ENCODE data around the gene EHMT2. TPM values are rescaled to one million over a fixed set of nuclear protein-coding genes. Genes with fewer than 3 reads are reported as not detected.
"Not testable (repeated sequence)": the region's sequence is repeated elsewhere in the genome, so short reads cannot be mapped to it uniquely, and the experiment has no call there.

The EHMT2 gene
- total RNA-seq, 1 donor from 2014 or later = 53.4 TPM

- H3K9me3 Mint-ChIP-seq (ENCODE audit: unreplicated experiment) = no peaks in the 10 kb centered on the region
- no peak for DNase-seq (ENCODE audit: low spot score)
- TF ChIP-seq, protein P1, sequence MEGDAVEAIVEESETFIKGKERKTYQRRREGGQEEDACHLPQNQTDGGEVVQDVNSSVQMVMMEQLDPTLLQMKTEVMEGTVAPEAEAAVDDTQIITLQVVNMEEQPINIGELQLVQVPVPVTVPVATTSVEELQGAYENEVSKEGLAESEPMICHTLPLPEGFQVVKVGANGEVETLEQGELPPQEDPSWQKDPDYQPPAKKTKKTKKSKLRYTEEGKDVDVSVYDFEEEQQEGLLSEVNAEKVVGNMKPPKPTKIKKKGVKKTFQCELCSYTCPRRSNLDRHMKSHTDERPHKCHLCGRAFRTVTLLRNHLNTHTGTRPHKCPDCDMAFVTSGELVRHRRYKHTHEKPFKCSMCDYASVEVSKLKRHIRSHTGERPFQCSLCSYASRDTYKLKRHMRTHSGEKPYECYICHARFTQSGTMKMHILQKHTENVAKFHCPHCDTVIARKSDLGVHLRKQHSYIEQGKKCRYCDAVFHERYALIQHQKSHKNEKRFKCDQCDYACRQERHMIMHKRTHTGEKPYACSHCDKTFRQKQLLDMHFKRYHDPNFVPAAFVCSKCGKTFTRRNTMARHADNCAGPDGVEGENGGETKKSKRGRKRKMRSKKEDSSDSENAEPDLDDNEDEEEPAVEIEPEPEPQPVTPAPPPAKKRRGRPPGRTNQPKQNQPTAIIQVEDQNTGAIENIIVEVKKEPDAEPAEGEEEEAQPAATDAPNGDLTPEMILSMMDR (IDR thresholded peaks at IDR 0.05; ENCODE audit: unreplicated experiment) = no peak
- H3K4me3 Mint-ChIP-seq (ENCODE audit: unreplicated experiment) = peak overlapping the region; percentile 67
- no peak overlapping the region for H3K27ac Mint-ChIP-seq (ENCODE audit: unreplicated experiment)
- H3K4me1 Mint-ChIP-seq (ENCODE audit: unreplicated experiment) = peaks cover 20% of the 10 kb centered on the region
- no peaks in the 10 kb centered on the region for H3K27me3 Mint-ChIP-seq (ENCODE audit: unreplicated experiment)
- peaks cover 14% of the 10 kb centered on the region for H3K36me3 Mint-ChIP-seq (ENCODE audit: low read depth, unreplicated experiment)
Observed at GRCh38 chr6:31838968-31839367, 58.5 kb downstream of the EHMT2 start.

GRCh38 chr6:31838114-31838553 is 59.4 kb downstream of the EHMT2 start:
- H3K27me3 Mint-ChIP-seq (ENCODE audit: unreplicated experiment); DNase-seq (ENCODE audit: low spot score); H3K4me3 Mint-ChIP-seq (ENCODE audit: unreplicated experiment); H3K27ac Mint-ChIP-seq (ENCODE audit: unreplicated experiment); H3K9me3 Mint-ChIP-seq (ENCODE audit: unreplicated experiment): not testable (repeated sequence)
- H3K36me3 Mint-ChIP-seq (ENCODE audit: low read depth, unreplicated experiment) = peaks cover 14% of the 10 kb centered on the region
- H3K4me1 Mint-ChIP-seq (ENCODE audit: unreplicated experiment) = peaks cover 20% of the 10 kb centered on the region

DNA sequence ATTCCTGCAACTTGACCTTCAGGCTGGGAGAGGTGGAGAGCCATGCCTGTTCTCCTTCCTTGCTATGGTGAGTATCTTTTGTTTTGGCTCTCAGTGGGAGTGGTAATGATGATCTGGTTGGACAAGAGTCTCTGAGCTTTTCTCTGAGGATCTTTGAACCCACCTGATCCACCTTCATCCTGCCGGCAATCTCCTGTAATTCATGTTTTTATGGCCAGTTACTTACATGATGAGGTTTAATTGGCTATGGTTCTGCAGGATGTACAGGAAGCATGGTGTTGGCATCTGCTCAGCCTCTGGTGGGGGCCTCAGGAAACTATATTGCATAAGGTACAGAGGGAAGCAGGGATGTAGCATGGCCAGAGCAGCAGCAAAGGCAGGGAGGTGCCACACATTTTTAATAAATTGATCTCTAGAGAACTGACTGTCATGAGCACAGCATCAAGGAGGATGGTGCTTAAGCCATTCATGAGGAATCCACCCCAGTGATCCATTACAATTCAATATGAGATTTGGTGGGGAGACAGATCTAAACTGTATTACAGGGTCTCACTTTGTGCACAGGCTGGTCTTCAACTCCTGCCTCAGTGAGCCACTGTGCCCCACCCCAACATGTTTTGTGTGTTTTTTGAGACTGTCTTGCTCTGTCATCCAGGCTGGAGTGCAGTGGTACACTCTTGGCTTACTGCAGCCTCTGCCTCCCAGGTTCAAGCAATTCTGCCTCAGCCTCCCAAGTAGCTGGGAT is 60.0 kb downstream of the EHMT2 start:
- H3K27me3 Mint-ChIP-seq (ENCODE audit: unreplicated experiment) = no peaks in the 10 kb centered on the region
- H3K36me3 Mint-ChIP-seq (ENCODE audit: low read depth, unreplicated experiment) = peaks cover 14% of the 10 kb centered on the region
- no peaks in the 10 kb centered on the region for H3K9me3 Mint-ChIP-seq (ENCODE audit: unreplicated experiment)
- DNase-seq (ENCODE audit: low spot score) = no peak
- H3K4me3 Mint-ChIP-seq (ENCODE audit: unreplicated experiment) = peak overlapping the region; percentile 86
- TF ChIP-seq, protein P1 (IDR thresholded peaks at IDR 0.05; ENCODE audit: unreplicated experiment) = no peak
- peaks cover 20% of the 10 kb centered on the region for H3K4me1 Mint-ChIP-seq (ENCODE audit: unreplicated experiment)
- H3K27ac Mint-ChIP-seq (ENCODE audit: unreplicated experiment) = peak overlapping the region; percentile 74

GRCh38 chr6:31836474-31837368 is 60.8 kb downstream of the EHMT2 start:
- TF ChIP-seq, protein P1 (IDR thresholded peaks at IDR 0.05; ENCODE audit: unreplicated experiment) = no peak
- Mint-ChIP-seq H3K4me3 (ENCODE audit: unreplicated experiment) (peak overlapping the region; percentile 92), H3K27me3 (ENCODE audit: unreplicated experiment) (no peaks in the 10 kb centered on the region), H3K9me3 (ENCODE audit: unreplicated experiment) (no peaks in the 10 kb centered on the region), H3K4me1 (ENCODE audit: unreplicated experiment) (peaks cover 20% of the 10 kb centered on the region), H3K36me3 (ENCODE audit: low read depth, unreplicated experiment) (peaks cover 14% of the 10 kb centered on the region), H3K27ac (ENCODE audit: unreplicated experiment) (peak overlapping the region; percentile 73)
- DNase-seq (ENCODE audit: low spot score) = no peak

DNA sequence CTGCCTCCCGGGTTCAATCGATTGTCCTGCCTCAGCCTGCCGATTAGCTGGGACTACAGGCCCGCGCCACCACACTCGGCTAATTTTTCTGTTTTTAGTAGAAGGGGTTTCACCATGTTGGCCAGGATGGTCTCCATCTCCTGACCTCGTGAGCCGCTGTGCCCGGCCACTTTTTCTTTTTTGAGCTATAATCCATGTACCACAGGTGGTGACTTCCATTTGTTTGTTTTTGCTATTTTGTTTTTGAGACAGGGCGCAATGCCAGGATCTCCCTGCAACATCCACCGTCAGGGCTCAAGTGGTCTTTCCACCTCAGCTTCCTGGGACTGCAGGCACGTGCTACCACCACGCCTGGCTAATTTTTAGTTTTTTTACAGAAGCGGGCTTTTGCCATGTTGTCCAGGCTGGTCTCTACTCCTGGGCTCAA is 61.4 kb downstream of the EHMT2 start:
- H3K27ac Mint-ChIP-seq (ENCODE audit: unreplicated experiment) = peak overlapping the region; percentile 80

More for the DNA sequence above, 61.4 kb downstream of the EHMT2 start:
- no peak for DNase-seq (ENCODE audit: low spot score)
- Mint-ChIP-seq H3K4me3 (ENCODE audit: unreplicated experiment) (peak overlapping the region; percentile 92), H3K4me1 (ENCODE audit: unreplicated experiment) (peaks cover 20% of the 10 kb centered on the region), H3K9me3 (ENCODE audit: unreplicated experiment) (no peaks in the 10 kb centered on the region), H3K27me3 (ENCODE audit: unreplicated experiment) (no peaks in the 10 kb centered on the region), H3K36me3 (ENCODE audit: low read depth, unreplicated experiment) (peaks cover 14% of the 10 kb centered on the region)
- TF ChIP-seq, protein P1 (IDR thresholded peaks at IDR 0.05; ENCODE audit: unreplicated experiment) = no peak
